BLaER1 treated with 17β-estradiol and CSF1 and Interleukin-3, amounts not matched to agents 10 nM and 100 nM (cell line): ENCODE data around the gene TTLL8.

Experiments
- H3K27ac ChIP-seq, 11 experiments: shearing (Covaris generic); formaldehyde crosslinking; 2 replicates each; pipeline ENCODE4 v1.8.1; 2022
- H3K27me3 ChIP-seq, 11 experiments: shearing (Covaris generic); formaldehyde crosslinking; 2 replicates each; pipeline ENCODE4 v1.8.1; 2022
- H3K36me3 ChIP-seq, 11 experiments: shearing (Covaris generic); formaldehyde crosslinking; 2 replicates each; pipeline ENCODE4 v1.8.1; 2022
- H3K4me1 ChIP-seq, 10 experiments: shearing (Covaris generic); formaldehyde crosslinking; 2 replicates each; pipeline ENCODE4 v1.8.1; 2022
- H3K4me2 ChIP-seq, 11 experiments: shearing (Covaris generic); formaldehyde crosslinking; 2 replicates each; pipeline ENCODE4 v1.8.1; 2022
- H3K4me3 ChIP-seq, 10 experiments: shearing (Covaris generic); formaldehyde crosslinking; 2 replicates each; pipeline ENCODE4 v1.8.1; 2022
- H3K9ac ChIP-seq, 11 experiments: shearing (Covaris generic); formaldehyde crosslinking; 2 replicates each; pipeline ENCODE4 v1.8.1; 2022
- H3K9me3 ChIP-seq, 11 experiments: shearing (Covaris generic); formaldehyde crosslinking; replicated peaks in 1 of 11; 2 replicates each; pipeline ENCODE4 v1.8.1; 2022
- H4K20me1 ChIP-seq, 11 experiments: shearing (Covaris generic); formaldehyde crosslinking; 2 replicates each; pipeline ENCODE4 v1.8.1; 2022
- Cebpa-rat ChIP-seq, 11 experiments: shearing (Covaris generic); IDR thresholded peaks; 2 replicates each; pipeline ENCODE4 v1.8.1; 2022

The TTLL8 gene

DNA sequence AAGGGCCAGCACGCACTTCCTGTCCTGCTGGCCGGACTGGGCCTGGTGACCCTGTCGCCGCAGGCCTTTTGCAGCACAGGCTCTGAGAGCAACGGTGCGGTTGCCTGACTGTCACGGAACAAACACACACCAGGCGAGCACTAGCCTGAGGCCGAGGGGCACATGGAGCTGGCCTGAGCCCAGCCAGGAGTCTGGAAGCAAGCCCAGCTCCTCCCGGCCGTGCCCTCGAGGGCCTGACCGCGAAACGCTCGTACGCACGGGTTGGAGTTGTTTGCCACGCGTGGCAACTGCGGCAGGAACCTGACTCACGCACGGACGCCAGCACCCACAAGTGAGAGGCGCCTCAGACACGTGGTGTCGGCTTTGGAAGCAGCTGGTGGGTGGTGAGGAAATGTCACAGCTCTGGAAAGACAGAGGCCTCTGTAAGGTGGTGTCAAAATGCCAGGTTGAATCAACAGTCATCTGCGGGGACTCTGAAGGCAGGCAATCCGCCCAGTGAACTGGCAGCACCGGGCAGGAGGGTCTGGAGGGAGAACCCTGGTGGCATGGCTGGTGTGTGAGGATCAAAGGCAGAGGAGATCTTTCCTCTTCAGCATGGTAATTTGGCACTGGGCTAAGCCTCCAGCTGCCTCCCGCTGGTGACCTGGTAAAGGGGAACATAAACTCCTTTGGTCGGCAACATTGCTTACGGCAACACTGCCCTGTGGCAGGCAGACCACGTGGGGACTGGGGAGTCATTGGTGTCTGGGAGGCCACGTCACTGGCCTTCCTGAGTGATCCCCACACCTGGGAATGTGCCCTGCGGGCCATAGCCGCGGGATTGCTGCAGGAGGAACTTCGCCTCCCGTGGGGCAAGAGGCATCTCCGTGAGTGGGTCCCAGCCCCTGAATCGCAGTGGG lies 30.2 kb downstream of the TTLL8 start:
- TF ChIP-seq Cebpa-rat (IDR thresholded peaks at IDR 0.05), result no peak
- Histone ChIP-seq H3K27ac (peak overlapping the region in 5 of 11 experiments; percentile 14 to 48 (median 30); a peak in 7 of 22 replicates), H3K4me1 (peaks cover 26 to 49% (median 45%) of the 10 kb centered on the region in 10 experiments), H3K9me3 (no peaks in the 10 kb centered on the region; a peak in 1 of 22 replicates), H3K9ac (peak overlapping the region in 5 of 11 experiments; percentile 2 to 48 (median 21); a peak in 4 of 22 replicates), H3K4me2 (peak overlapping the region; percentile 42 to 80 (median 65)), H4K20me1 (peaks cover 0 to 26% (median 0%) of the 10 kb centered on the region in 11 experiments; a peak in 4 of 22 replicates), H3K27me3 (peaks cover 4 to 20% (median 8%) of the 10 kb centered on the region in 11 experiments; a peak in 20 of 22 replicates), H3K36me3 (no peaks in the 10 kb centered on the region), H3K4me3 (no peak overlapping the region)

DNA sequence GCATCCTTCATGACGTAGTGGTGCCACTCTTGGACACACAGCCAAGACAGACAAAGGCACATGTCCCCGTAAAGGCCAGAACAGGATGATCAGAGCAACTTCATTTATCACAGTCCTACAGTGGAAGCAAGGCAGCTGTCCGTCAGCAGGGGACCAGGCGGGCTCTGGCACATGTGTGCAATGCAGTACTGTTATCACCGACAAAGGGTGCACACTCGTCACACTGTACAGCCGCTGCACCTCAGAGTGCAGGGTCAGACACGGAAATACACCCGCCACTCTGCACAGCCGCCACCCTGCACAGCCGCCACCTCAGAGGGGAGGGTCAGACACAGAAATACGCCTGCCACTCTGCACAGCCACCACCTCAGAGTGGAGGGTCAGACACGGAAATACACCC lies 32.1 kb downstream of the TTLL8 start:
- Histone ChIP-seq H3K4me1 (peaks cover 25 to 30% (median 27%) of the 10 kb centered on the region in 10 experiments), H3K27ac (no peak overlapping the region), H3K27me3 (peaks cover 4 to 20% (median 7%) of the 10 kb centered on the region in 11 experiments; a peak in 19 of 22 replicates), H3K4me3 (no peak overlapping the region), H3K36me3 (no peaks in the 10 kb centered on the region), H4K20me1 (peaks cover 0 to 11% (median 0%) of the 10 kb centered on the region in 11 experiments; a peak in 4 of 22 replicates), H3K4me2 (no peak overlapping the region), H3K9me3 (peaks cover 0 to 2% (median 0%) of the 10 kb centered on the region in 11 experiments; a peak in 2 of 22 replicates), H3K9ac (no peak overlapping the region)
- TF ChIP-seq Cebpa-rat (IDR thresholded peaks at IDR 0.05), result no peak

DNA sequence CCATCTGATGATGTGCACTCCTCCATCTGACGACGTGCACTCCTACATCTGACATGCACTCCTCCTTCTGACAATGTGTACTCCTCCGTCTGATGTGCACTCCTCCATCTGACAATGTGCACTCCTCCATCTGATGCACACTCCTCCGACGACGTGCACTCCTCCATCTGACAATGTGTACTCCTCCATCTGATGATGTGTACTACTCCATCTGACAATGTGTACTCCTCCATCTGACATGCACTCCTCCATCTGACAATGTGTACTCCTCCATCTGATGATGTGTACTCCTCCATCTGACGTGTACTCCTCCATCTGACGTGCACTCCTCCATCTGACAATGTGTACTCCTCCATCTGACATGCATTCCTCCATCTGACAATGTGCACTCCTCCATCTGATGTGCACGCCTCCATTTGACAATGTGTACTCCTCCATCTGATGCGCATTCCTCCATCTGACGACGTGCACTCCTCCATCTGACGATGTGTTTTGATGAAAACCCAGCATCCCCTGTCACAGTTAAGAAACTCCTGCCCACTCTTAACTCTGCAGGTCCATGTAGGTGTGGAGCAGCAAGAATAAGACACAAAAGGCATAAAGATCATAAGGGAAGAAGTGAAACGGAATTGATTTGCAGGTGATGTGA lies 35.8 kb downstream of the TTLL8 start:
- Histone ChIP-seq H3K4me1 (peaks cover 0 to 26% (median 1%) of the 10 kb centered on the region in 10 experiments; a peak in 17 of 20 replicates), H3K27me3 (peaks cover 8 to 27% (median 23%) of the 10 kb centered on the region in 11 experiments; a peak in 21 of 22 replicates), H3K4me3 (no peak overlapping the region), H3K9ac (no peak overlapping the region), H3K27ac (no peak overlapping the region), H3K36me3 (no peaks in the 10 kb centered on the region), H4K20me1 (no peaks in the 10 kb centered on the region; a peak in 1 of 22 replicates), H3K9me3 (peaks cover 0 to 18% (median 9%) of the 10 kb centered on the region in 11 experiments; a peak in 13 of 22 replicates), H3K4me2 (no peak overlapping the region)
- TF ChIP-seq Cebpa-rat (IDR thresholded peaks at IDR 0.05), result no peak

DNA sequence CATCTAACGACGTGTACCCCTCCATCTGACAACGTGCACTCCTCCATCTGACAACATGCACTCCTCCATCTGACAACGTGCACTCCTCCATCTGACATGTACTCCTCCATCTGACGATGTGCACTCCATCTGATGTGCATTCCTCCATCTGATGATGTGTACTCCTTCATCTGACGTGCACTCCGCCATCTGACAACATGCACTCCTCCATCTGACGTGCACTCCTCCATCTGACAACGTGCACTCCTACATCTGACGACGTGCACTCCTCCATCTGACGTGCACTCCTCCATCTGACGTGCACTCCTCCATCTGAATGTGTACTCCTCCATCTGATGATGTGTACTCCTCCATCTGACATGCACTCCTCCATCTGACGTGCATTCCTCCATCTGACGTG lies 37.5 kb downstream of the TTLL8 start:
- H4K20me1 ChIP-seq, result peaks cover 0 to 7% (median 0%) of the 10 kb centered on the region in 11 experiments; a peak in 2 of 22 replicates
- TF ChIP-seq Cebpa-rat (IDR thresholded peaks at IDR 0.05), result no peak
- no peak overlapping the region for H3K9ac ChIP-seq
- H3K4me1 ChIP-seq, result peaks cover 0 to 38% (median 8%) of the 10 kb centered on the region in 10 experiments; a peak in 10 of 20 replicates
- no peaks in the 10 kb centered on the region for H3K36me3 ChIP-seq
- no peak overlapping the region for H3K27ac ChIP-seq
- no peak overlapping the region for H3K4me3 ChIP-seq
- H3K4me2 ChIP-seq, result no peak overlapping the region
- H3K9me3 ChIP-seq, result peaks cover 0 to 18% (median 9%) of the 10 kb centered on the region in 11 experiments; a peak in 13 of 22 replicates
- H3K27me3 ChIP-seq, result peaks cover 16 to 43% (median 40%) of the 10 kb centered on the region in 11 experiments; a peak in 21 of 22 replicates

DNA sequence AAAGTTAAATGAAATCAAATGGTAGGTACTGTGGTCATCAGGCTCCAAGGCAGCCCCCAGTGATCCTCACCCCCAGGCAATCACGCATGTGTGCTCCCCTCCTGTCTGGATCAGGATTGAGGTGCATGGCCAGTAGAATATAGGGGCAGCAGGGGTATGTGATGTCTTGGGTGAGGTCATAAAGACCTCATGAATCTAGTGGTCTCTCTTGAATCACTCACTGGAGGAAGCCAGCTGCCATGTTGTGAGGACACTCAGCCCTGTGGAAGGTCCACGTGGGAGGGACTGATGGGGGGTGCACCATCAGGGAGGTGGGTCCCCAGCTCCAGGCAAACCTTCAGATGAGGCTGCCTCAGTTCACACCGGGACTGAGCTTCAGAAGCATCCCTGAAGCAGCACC lies 38.8 kb downstream of the TTLL8 start:
- Histone ChIP-seq H4K20me1 (peaks cover 0 to 14% (median 4%) of the 10 kb centered on the region in 11 experiments; a peak in 8 of 22 replicates), H3K9me3 (peaks cover 0 to 18% (median 9%) of the 10 kb centered on the region in 11 experiments; a peak in 13 of 22 replicates), H3K4me3 (no peak overlapping the region), H3K27me3 (peaks cover 25 to 55% (median 52%) of the 10 kb centered on the region in 11 experiments), H3K9ac (no peak overlapping the region), H3K36me3 (no peaks in the 10 kb centered on the region), H3K4me1 (peaks cover 7 to 46% (median 15%) of the 10 kb centered on the region in 10 experiments; a peak in 16 of 20 replicates), H3K27ac (no peak overlapping the region), H3K4me2 (peak overlapping the region in 2 of 11 experiments; percentile 54 to 83; a peak in 4 of 22 replicates)
- no peak for TF ChIP-seq Cebpa-rat (IDR thresholded peaks at IDR 0.05)

DNA sequence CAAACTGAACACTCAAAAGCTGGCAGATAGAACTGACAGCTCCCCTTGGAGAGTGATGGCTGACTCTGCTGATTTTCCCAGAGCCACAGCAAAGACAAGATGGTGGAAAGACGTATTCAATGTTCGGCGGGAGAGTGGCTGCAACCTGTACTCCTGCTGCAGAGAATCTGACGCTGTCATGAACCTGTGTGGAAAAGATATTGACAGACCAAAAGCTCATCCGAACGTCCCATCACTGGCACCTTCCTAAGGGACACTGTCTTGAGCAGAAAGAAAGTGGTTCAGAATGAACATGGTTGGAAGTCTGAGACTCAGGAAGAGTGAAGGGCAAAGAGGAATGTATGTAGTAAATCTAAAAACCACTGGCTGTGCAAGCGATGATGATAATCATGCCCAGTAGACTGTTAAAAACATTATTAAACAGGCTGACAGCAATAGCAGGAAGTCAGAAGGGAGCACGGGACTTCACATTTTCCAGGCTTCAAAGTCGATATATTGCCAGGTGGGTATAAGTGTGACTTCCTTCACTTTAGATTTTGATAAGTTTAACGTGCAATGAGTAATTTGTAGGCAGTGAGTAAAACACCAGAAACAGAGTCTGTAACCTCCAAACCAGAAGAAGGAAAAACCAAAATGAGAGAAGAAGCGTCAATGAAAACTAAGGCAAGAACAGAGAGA lies 39.4 kb downstream of the TTLL8 start:
- peaks cover 0 to 18% (median 9%) of the 10 kb centered on the region in 11 experiments; a peak in 13 of 22 replicates for H3K9me3 ChIP-seq
- no peaks in the 10 kb centered on the region for H3K36me3 ChIP-seq
- H3K27ac ChIP-seq, result no peak overlapping the region
- peaks cover 0 to 20% (median 7%) of the 10 kb centered on the region in 11 experiments; a peak in 9 of 22 replicates for H4K20me1 ChIP-seq
- no peak overlapping the region for H3K4me3 ChIP-seq
- H3K4me2 ChIP-seq, result peak overlapping the region in 3 of 11 experiments; percentile 13 to 83 (median 54); a peak in 5 of 22 replicates
- TF ChIP-seq Cebpa-rat (IDR thresholded peaks at IDR 0.05), result no peak
- peaks cover 30 to 61% (median 58%) of the 10 kb centered on the region in 11 experiments for H3K27me3 ChIP-seq
- H3K4me1 ChIP-seq, result peaks cover 8 to 49% (median 17%) of the 10 kb centered on the region in 10 experiments; a peak in 16 of 20 replicates
- no peak overlapping the region for H3K9ac ChIP-seq

DNA sequence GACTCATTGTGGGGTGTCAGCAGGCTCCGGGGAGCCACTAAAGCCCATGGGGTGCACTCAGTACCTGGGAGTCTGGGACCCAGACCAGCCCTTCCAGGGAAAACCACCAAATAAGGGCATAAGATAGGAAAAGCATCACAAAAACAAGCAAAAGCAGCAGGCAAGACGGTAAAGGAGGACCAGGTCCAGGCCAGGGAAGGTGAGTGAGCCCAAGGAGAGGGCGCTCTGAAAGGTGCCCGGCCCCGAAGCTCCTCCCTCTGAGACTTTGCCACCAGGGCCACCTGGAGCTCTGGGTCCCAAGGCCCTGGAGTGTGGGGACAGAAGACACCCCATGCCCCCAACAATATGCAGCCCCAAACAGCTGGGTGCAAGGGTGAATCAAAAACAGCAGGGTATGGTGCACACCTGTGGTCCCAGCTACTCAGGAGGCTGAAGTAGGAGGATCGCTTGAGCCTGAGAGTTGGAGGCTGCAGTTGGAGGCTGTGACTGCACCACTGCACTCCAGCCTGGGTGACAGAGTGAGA lies 40.3 kb downstream of the TTLL8 start:
- peak overlapping the region in 1 of 11 experiments; percentile 23; a peak in 1 of 22 replicates for H3K9ac ChIP-seq
- H3K9me3 ChIP-seq, result peaks cover 0 to 18% (median 9%) of the 10 kb centered on the region in 11 experiments; a peak in 13 of 22 replicates
- H3K4me2 ChIP-seq, result peak overlapping the region in 3 of 11 experiments; percentile 71 to 83 (median 73); a peak in 6 of 22 replicates
- H3K4me1 ChIP-seq, result peaks cover 8 to 49% (median 17%) of the 10 kb centered on the region in 10 experiments; a peak in 16 of 20 replicates
- no peak for TF ChIP-seq Cebpa-rat (IDR thresholded peaks at IDR 0.05)
- H3K27me3 ChIP-seq, result peaks cover 40 to 70% (median 67%) of the 10 kb centered on the region in 11 experiments
- H3K4me3 ChIP-seq, result no peak overlapping the region
- no peaks in the 10 kb centered on the region for H3K36me3 ChIP-seq
- H4K20me1 ChIP-seq, result peaks cover 0 to 27% (median 11%) of the 10 kb centered on the region in 11 experiments; a peak in 10 of 22 replicates
- peak overlapping the region in 3 of 11 experiments; percentile 7 to 55 (median 39); a peak in 4 of 22 replicates for H3K27ac ChIP-seq
